ENCODE results near the gene PPOX.

Gene PPOX

DNA sequence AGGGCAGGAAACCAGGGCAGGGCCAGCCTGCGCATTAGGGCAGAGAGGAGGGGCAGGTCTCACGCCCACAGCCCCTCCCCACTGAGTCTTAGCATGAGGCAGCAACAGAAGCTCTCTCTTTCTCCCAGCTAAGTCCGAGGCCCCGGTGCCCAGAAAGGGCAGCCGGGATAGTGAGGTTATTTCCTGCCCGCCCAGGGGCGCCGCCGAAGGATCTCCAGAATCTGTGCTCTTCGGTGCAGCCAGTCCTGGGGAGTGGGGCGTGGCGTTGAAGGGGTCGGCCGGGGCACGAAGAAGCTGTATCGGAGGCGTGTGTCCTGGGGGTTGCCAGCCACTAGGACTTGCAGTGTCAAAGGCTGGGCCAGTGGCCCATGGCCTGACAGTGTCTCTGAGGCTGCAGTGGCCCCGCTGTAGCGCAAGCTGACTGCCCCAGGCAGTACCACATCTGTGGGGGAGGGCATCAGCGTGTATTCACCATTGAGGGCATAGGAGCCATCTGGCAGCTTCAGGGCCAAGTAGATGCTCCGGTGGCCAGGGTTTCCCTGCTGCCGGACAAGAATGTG lies 24.8 kb downstream of the PPOX start:
- H3K27ac ChIP-seq (ENCODE audit: low read depth, low read length), result peak overlapping the region; percentile 41
- peaks cover under 1% of the 10 kb centered on the region for H3K79me2 ChIP-seq (ENCODE audit: control insufficient read depth, insufficient read depth, low read length, unreplicated experiment)
- peaks cover 29% of the 10 kb centered on the region for H3K4me1 ChIP-seq (ENCODE audit: control insufficient read depth, insufficient read depth, low read length, unreplicated experiment)
- peaks cover 2% of the 10 kb centered on the region; the same call in 1 of the 2 replicates for H3K36me3 ChIP-seq (ENCODE audit: insufficient read depth, low read length)
- no peak overlapping the region for H3K4me3 ChIP-seq (ENCODE audit: low read depth, low read length)
- H3K27me3 ChIP-seq (ENCODE audit: insufficient read depth, low read length), result no peaks in the 10 kb centered on the region
- no peak overlapping the region for H2AFZ ChIP-seq (ENCODE audit: low read length, unreplicated experiment)

DNA sequence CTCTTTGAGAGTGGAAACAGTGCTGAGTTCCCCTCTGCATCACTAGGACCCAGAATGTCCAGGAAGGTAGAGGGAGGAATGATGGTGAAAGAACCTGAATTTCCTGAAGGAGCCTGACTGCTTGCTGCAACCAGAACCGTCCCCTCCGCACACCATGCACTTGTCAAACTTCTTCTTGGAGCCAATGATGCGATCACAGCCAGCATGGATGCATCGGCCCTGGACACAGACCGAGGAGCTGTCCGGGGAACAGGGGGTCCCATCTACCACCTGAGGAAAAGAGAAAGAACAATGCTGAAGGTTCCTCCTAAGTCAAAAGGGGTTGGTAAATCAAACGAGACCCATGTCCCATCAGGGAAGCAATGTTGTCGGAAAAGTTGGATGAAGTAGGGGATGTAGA lies 25.7 kb downstream of the PPOX start:
- no peak overlapping the region for H3K27ac ChIP-seq (ENCODE audit: low read depth, low read length)
- H2AFZ ChIP-seq (ENCODE audit: low read length, unreplicated experiment), result no peak overlapping the region
- H3K4me1 ChIP-seq (ENCODE audit: control insufficient read depth, insufficient read depth, low read length, unreplicated experiment), result peaks cover 36% of the 10 kb centered on the region
- H3K4me3 ChIP-seq (ENCODE audit: low read depth, low read length), result no peak overlapping the region
- peaks cover 2% of the 10 kb centered on the region; the same call in 1 of the 2 replicates for H3K36me3 ChIP-seq (ENCODE audit: insufficient read depth, low read length)
- H3K27me3 ChIP-seq (ENCODE audit: insufficient read depth, low read length), result no peaks in the 10 kb centered on the region
- peaks cover 9% of the 10 kb centered on the region for H3K79me2 ChIP-seq (ENCODE audit: control insufficient read depth, insufficient read depth, low read length, unreplicated experiment)

DNA sequence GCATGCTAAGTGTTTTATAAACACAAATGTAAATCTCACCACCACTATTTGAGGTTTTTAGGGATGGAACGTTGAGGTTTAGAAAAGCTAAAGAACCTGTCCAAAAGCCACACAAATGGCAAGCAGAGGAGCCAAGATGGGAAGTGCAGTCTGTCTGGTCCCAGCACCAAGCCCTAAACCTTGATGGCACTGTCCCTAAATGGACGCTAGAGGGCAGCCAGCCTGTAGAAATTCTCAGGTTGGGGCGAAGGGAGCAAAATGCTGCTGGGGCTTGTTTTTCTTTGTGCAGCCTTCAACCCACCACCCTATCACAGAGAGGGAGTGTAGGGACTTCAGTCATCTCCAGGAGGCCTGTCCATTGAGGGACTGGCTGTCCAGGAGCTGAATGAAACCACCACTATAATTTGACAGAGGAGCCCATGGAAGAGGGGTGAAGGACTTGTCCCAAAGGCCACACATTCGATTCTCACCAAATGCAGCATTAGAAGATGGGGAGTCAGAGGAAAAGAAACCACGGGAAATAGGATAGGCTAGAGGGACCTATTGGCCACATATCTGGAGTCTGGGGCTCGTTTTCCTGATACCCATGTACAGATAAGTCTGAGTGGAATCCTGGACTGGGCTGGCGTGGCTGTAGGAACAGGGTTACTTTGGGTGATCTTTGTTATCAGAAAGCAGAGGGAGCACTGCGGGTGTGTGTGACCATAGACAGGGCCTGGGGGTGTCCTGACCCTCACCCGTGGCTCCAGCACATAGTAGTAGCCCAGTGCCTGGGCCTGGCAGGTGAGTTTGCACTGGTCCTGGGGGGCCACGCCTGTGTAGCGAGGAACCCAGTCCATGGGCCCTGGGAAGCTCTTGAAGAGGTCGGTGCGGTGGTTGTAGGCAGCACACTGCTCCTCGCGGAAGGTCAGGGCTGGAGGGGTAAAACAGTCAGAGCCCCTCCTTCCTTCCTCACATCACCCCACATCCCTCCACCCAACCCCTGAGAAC lies 26.5 kb downstream of the PPOX start:
- Histone ChIP-seq H3K79me2 (ENCODE audit: control insufficient read depth, insufficient read depth, low read length, unreplicated experiment) (peaks cover 17% of the 10 kb centered on the region), H3K27ac (ENCODE audit: low read depth, low read length) (peak overlapping the region; percentile 35; the same call in 1 of the 2 replicates), H2AFZ (ENCODE audit: low read length, unreplicated experiment) (no peak overlapping the region), H3K36me3 (ENCODE audit: insufficient read depth, low read length) (peaks cover 2% of the 10 kb centered on the region; the same call in 1 of the 2 replicates), H3K4me1 (ENCODE audit: control insufficient read depth, insufficient read depth, low read length, unreplicated experiment) (peaks cover 44% of the 10 kb centered on the region), H3K4me3 (ENCODE audit: low read depth, low read length) (no peak overlapping the region), H3K27me3 (ENCODE audit: insufficient read depth, low read length) (no peaks in the 10 kb centered on the region)

DNA sequence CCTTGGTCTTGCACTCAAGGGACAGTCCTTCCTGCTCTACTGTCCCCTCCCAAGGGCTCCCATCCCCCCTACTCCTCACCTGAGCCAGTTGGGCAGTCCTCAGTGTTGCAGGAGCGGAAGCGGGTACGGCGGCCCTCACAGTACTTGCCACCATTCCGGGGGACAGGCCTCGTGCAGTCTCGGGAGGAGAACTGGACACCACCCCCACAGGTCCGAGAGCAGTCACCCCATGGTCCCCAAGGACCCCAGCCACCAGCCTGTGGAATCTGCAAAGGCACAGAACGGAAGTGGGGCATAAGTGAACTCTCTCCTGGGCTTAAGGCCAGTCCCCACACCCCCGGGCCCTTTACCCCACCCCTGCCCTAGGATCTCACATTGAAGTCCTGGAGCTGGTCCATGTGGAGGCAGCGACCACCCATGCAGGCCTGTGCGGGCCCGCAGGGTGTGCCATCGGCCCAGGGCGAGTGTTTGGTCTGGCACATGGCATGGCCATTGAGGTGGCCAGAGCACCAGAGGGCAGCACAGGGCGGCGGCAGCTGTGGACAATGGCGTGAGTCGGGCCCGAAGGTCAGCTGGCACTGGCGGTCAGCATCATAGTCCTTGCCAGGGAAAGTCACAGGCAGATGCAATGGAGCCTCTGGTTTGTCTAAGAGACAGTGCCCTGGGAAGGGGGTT lies 27.5 kb downstream of the PPOX start:
- Histone ChIP-seq H3K36me3 (ENCODE audit: insufficient read depth, low read length) (peaks cover 2% of the 10 kb centered on the region; the same call in 1 of the 2 replicates), H2AFZ (ENCODE audit: low read length, unreplicated experiment) (no peak overlapping the region), H3K4me1 (ENCODE audit: control insufficient read depth, insufficient read depth, low read length, unreplicated experiment) (peaks cover 48% of the 10 kb centered on the region), H3K4me3 (ENCODE audit: low read depth, low read length) (no peak overlapping the region), H3K79me2 (ENCODE audit: control insufficient read depth, insufficient read depth, low read length, unreplicated experiment) (peaks cover 22% of the 10 kb centered on the region), H3K27me3 (ENCODE audit: insufficient read depth, low read length) (no peaks in the 10 kb centered on the region), H3K27ac (ENCODE audit: low read depth, low read length) (peak overlapping the region; percentile 12; the same call in 1 of the 2 replicates)

DNA sequence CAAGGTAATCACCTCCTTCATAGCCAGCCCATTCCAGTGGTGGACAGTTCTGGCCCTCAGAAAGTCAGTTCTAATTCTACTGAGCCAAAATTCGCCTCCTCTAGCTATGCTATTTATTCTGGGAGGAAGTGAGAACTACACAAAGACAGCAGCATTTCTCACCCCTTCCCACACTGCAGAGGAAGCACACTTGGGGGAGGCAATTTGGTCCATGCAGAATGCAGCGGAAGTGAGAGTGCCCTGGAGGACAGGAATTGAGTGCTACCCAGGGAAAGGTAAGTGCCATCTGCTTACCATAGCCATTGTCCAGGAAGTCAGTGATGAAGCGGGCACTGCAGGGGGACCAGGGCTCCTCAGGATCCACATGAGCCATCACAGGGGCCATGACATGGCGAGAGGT lies 28.9 kb downstream of the PPOX start:
- Histone ChIP-seq H3K4me1 (ENCODE audit: control insufficient read depth, insufficient read depth, low read length, unreplicated experiment) (peaks cover 53% of the 10 kb centered on the region), H3K36me3 (ENCODE audit: insufficient read depth, low read length) (no peaks in the 10 kb centered on the region; the same call in 1 of the 2 replicates)

DNA sequence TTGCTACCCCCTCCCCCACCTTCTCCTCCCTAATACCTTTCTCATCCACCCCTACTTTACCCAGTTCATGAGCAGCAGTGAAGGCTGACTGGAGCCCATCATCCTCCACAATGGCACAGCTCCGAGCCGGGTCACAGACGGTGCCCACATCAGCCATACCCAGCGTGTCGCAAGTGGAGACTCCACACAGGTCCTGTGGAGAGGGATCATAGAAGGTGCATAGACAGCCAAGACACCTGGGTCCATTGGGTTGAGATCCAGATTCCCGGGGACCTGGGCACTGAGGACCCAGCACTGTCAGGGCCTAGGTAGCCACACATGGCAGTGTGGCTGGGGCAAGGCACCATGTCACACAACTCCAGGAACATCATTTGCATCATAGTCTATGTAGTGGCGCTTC lies 29.9 kb downstream of the PPOX start:
- Histone ChIP-seq H3K4me3 (ENCODE audit: low read depth, low read length) (peak overlapping the region; percentile 87), H3K4me1 (ENCODE audit: control insufficient read depth, insufficient read depth, low read length, unreplicated experiment) (peaks cover 62% of the 10 kb centered on the region), H3K36me3 (ENCODE audit: insufficient read depth, low read length) (no peaks in the 10 kb centered on the region; the same call in 1 of the 2 replicates), H3K27me3 (ENCODE audit: insufficient read depth, low read length) (no peaks in the 10 kb centered on the region), H3K27ac (ENCODE audit: low read depth, low read length) (peak overlapping the region; percentile 99; the same call in 1 of the 2 replicates), H3K79me2 (ENCODE audit: control insufficient read depth, insufficient read depth, low read length, unreplicated experiment) (peaks cover 22% of the 10 kb centered on the region), H2AFZ (ENCODE audit: low read length, unreplicated experiment) (no peak overlapping the region)

More for the DNA sequence above, 28.9 kb downstream of the PPOX start:
- peaks cover 22% of the 10 kb centered on the region for H3K79me2 ChIP-seq (ENCODE audit: control insufficient read depth, insufficient read depth, low read length, unreplicated experiment)
- H3K27me3 ChIP-seq (ENCODE audit: insufficient read depth, low read length), result no peaks in the 10 kb centered on the region
- no peak overlapping the region for H3K4me3 ChIP-seq (ENCODE audit: low read depth, low read length)
- H2AFZ ChIP-seq (ENCODE audit: low read length, unreplicated experiment), result no peak overlapping the region
- no peak overlapping the region for H3K27ac ChIP-seq (ENCODE audit: low read depth, low read length)

DNA sequence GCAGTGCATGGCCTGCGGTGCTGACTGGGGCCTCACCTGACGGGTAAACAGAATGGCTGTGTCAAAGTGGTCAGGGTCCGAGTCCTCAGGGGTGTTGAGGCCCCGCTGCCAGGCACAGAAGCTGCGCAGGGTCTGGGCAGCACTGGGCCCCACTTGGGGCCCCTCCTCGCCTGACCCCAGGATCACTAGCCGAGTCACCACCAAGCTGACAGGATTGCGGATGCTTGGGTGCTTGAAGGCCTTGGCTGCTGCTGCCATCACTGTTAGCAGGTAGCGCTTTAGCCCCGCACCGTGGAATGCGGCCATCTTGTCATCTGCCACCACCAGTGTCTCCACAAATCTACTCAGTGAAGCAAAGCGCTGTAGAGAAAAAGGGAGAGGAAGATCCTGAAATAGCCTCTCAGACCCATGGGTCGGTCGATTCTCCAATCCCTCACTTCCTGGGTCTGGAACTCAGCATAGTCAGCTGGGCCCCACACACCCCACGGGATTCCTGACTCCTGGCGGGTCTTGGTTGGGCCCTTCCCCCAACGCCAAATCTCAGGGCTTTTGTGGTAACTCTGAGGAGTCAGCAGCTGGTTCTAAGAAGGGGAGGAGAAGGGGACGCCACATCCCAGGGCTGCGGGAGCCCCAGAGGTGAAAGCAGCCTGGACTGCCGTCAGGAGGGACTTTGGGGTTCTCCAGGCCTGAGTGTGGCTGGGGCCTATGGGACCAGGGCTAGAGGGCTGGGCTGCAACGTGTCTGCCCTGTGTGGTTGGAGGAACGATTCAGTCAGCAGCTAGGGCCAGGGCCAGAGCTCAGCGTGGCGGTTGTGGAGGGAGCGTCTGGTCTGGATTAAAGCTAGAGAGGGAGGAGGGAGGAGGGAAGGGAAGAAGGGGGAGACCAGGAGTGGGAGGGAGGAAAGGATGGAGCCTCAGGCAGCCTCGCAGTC lies 30.6 kb downstream of the PPOX start:
- peak overlapping the region; percentile 71 for H2AFZ ChIP-seq (ENCODE audit: low read length, unreplicated experiment)
- H3K79me2 ChIP-seq (ENCODE audit: control insufficient read depth, insufficient read depth, low read length, unreplicated experiment), result peaks cover 22% of the 10 kb centered on the region
- H3K36me3 ChIP-seq (ENCODE audit: insufficient read depth, low read length), result no peaks in the 10 kb centered on the region; the same call in 1 of the 2 replicates
- peak overlapping the region; percentile 87 for H3K4me3 ChIP-seq (ENCODE audit: low read depth, low read length)
- H3K27ac ChIP-seq (ENCODE audit: low read depth, low read length), result peak overlapping the region; percentile 99
- H3K27me3 ChIP-seq (ENCODE audit: insufficient read depth, low read length), result no peaks in the 10 kb centered on the region
- H3K4me1 ChIP-seq (ENCODE audit: control insufficient read depth, insufficient read depth, low read length, unreplicated experiment), result peaks cover 69% of the 10 kb centered on the region

DNA sequence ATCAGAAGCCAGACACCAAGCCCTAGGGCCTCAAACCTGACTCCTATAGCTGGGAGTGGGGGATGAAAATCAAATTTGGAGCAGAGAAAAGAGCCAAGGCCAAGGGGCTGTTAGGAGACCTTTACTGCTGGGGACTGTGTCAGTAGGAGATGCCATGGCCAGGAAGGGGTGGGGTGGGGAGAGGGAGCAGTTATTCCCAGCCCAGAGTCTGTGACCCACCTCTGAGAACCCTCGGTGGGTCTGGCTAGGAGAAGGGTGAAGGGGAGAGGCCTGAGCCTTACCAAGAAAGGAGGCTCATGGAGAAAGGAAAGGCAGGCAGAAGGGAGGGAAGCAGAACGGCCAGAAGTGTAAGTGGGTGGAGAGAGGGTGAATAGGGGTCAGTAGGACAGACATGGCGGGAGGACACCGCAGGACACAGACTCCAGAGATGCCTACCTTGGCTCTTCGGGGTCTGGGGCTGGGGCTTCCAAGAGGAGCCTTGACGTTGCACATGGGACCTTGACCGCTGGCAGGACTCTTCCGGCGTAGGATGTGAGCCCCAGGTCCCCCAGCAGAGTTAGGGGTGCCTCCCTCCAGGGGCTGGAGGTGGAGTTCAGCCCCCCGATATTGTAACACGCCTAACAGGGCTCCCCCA lies 31.5 kb downstream of the PPOX start:
- H3K79me2 ChIP-seq (ENCODE audit: control insufficient read depth, insufficient read depth, low read length, unreplicated experiment), result peaks cover 27% of the 10 kb centered on the region
- peak overlapping the region; percentile 71 for H2AFZ ChIP-seq (ENCODE audit: low read length, unreplicated experiment)
- no peaks in the 10 kb centered on the region for H3K27me3 ChIP-seq (ENCODE audit: insufficient read depth, low read length)
- no peaks in the 10 kb centered on the region; the same call in 1 of the 2 replicates for H3K36me3 ChIP-seq (ENCODE audit: insufficient read depth, low read length)
- peak overlapping the region; percentile 99 for H3K27ac ChIP-seq (ENCODE audit: low read depth, low read length)
- peak overlapping the region; percentile 87 for H3K4me3 ChIP-seq (ENCODE audit: low read depth, low read length)
- H3K4me1 ChIP-seq (ENCODE audit: control insufficient read depth, insufficient read depth, low read length, unreplicated experiment), result peaks cover 71% of the 10 kb centered on the region

DNA sequence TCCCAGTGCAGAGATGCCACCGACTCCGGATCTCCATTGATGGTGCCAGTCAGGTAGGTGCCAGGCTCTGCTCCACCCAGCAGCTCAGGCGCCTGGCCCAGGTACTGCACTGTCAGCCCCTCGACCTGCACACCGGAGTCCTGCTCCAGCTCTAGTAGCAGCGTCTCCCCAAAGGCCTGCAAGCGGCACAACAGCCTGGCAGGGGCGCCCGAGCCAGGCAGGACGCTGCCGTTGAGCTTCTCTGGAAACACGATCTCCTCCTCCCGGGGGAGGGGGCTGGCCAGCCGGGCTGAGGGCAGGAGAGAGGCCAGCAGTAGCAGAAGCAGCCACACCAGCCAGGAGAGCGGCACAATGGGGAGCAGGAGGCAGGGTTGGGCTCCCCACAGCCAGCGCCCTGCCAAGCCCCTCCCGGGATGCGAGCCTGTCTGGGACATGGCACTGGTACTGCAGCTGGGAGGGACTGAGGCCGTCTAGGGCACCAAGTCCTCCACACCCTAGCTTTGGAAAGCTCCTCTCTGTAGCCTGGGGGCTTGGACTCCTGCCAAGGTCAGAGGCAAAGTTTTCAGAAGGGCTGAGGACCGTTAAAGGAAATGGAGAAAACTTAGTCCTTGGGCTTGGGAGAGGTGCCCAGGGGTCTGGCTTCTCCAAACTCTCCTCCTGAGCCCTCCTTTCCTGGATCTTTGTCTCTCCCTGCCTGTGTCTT lies 32.1 kb downstream of the PPOX start:
- Histone ChIP-seq H3K79me2 (ENCODE audit: control insufficient read depth, insufficient read depth, low read length, unreplicated experiment) (peaks cover 34% of the 10 kb centered on the region), H3K36me3 (ENCODE audit: insufficient read depth, low read length) (no peaks in the 10 kb centered on the region; the same call in 1 of the 2 replicates), H3K4me1 (ENCODE audit: control insufficient read depth, insufficient read depth, low read length, unreplicated experiment) (peaks cover 75% of the 10 kb centered on the region), H2AFZ (ENCODE audit: low read length, unreplicated experiment) (no peak overlapping the region), H3K27ac (ENCODE audit: low read depth, low read length) (peak overlapping the region; percentile 99), H3K4me3 (ENCODE audit: low read depth, low read length) (peak overlapping the region; percentile 87), H3K27me3 (ENCODE audit: insufficient read depth, low read length) (no peaks in the 10 kb centered on the region)
